Activated CD4-positive, alpha-beta T cell treated with anti-CD3 and anti-CD28 coated beads, Interleukin-2, Interleukin-4, amounts not matched to agents 100 ng/mL and 50 ng/mL, durations not matched to agents 16 hours and 8 hours (primary cell): ENCODE results near the gene KTN1.

ENCODE experiments used
- DNase-seq: peaks from one replicate; pipeline ENCODE4 v3.0.0-alpha.2; 2020; ENCODE audit warnings: low spot score

Gene KTN1

DNA sequence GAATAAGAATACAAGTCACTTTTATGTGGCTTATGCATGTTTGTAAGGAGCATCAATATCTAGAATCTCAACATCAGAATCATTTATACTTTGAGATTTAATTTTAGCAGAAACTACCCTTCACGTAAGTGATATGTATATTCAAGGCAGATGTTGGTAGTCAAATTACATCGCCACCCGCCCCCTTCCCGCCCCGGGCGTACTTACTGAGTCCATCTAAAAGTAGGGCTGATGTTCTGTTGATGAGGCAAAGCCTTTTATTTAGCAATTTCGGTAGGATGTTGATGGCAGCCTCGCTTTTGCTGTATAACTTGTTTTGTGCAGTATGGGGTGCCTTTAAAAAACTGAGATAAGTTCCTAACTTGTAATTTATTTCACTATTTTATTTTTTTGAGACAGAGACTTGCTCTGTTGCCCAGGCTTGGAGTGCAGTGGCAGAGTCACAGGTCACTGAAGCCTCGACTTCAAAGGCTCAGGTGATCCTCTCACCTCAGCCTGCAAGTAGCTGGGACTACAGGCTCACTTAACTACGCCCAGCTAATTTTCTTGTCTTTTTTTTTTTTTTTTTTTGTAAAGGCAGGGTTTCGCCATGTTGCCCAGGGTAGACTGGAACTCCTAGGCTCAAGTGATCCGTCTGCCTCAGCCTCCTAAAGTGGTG lies 30.8 kb downstream of the KTN1 start:
- DNase-seq: no peak

DNA sequence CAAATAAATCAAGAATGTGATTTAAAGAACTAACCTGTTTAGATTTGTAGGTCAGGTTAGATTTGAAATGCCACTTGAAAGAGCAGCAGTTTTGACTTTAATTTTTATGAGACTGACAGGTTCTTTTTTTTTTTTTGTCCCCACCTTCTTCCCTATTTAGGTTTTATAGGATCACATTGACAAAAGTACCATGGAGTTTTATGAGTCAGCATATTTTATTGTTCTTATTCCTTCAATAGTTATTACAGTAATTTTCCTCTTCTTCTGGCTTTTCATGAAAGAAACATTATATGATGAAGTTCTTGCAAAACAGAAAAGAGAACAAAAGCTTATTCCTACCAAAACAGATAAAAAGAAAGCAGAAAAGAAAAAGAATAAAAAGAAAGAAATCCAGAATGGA lies 31.9 kb downstream of the KTN1 start:
- no peak for DNase-seq

DNA sequence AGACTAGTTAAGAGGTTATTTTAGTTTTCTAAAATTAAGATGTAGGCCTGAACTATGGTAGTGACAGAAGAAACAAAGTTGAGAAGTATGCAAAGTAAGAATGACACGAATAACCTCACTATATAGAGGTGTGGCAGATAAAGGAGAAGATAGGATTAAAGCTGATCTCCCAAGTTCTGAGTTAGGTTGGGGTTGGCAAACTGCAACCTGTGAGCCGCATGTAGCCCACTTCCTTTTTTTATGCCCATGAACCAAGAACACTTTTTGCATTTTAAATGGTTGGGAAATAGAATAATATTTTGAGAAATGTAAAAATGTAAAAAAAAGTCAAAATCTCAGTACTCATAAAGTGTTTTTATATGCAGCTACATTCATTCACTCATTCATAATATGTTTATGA lies 34.3 kb downstream of the KTN1 start:
- DNase-seq: no peak

DNA sequence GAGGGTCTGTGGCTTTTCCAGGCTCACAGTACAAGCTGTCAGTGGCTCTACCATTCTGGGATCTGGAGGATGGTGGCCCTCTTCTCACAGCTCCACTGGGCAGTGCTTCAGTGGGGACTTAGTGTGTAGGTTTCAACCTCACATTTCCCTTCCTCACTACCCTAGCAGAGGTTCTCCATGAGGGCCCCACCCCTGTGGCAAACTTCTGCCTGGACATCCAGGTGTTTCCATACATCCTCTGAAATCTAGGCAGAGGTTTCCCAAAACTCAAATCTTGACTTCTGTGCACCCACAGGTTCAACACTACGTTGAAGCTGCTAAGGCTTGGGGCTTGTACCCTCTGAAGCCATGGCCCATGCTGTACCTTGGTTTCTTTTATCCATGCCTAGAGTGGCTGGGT lies 40.3 kb downstream of the KTN1 start:
- no peak for DNase-seq

DNA sequence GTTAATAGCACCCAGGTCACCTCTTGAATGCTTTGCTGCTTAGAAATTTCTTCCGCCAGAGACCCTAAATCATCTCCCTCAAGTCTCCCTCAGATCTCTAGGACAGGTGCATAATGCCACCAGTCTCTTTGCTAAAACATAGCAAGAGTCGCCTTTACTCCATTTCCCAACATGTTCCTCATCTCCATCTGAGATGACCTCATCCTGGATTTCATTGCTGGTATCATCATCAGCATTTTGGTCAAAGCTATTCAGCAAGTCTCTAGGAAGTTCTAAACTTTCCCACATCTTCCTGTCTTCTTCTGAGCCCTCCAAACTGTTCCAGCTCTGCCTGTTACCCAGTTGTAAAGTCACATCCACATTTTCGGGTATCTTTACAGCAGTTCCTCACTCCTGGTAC lies 41.0 kb downstream of the KTN1 start:
- DNase-seq: no peak

DNA sequence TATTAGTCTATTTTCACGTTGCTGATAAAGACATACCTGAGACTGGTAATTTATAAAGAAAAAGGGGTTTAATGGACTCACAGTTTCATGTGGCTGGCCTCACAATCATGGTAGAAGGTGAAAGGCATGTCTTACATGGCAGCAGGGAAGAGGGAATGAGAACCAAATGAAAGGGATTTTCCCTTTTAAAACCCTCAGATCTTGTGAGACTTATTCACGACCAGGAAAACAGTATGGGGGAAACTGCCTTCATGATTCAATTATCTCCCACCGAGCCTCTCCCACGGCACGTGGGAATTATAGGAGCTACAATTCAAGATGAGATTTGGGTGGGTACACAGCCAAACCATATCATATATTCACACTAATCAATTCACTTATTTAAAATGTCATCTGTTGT lies 41.4 kb downstream of the KTN1 start:
- DNase-seq: no peak

DNA sequence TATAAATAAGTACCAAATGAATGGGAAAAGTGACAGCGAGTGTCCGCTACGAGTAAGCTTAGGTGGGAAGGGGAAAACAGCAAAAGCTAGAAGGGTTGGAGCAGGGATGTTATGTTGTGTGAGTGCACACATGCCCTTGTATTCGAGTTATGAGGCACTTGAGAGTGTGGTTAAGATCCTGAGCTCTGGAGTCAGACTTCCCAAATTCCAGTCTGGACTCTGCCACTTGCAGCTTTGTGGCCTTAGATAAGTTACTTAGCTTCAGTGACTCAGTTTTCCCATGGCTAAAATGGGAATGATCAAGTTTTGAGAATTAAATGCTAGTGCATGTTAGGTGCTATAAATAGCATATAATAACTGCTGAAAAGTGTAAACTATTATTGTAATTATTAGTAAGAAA lies 44.9 kb downstream of the KTN1 start:
- DNase-seq: no peak

DNA sequence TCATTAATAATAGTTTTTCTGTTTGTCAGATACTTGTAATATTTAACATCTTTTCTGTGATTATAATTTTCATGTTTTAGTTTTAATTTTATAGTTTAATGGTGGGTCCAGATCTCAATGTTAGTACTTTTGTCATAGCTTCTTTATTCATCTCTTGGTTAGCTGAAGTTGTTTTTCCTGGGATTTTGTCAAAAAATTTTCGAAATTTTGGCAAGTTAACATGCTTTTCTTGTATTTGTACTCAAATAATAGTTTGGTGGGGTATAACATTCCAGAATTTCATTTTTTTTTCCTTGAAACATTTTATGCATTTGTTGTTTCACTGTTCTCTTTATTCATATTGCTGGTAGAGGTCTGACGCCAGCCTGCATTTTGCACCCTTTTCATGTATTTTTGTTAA lies 45.5 kb downstream of the KTN1 start:
- no peak for DNase-seq

DNA sequence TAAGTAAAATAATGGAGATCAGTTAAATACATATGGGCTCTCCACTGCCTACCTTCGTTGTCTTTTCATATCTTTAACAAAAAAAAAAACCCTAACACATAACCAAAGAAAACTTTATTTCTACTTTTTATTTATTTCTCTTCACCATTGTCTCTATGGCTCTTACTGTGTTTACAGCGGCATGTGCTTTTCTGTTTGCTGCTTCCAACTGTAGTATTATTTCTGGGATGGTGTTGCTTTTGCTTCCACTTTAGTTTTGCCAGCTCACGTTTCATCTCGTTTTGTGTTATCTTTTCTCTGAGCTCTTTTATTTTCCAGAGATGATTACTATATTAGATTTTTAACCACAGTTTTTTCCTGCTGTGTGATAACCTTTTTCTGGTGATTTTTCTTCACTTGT lies 46.1 kb downstream of the KTN1 start:
- no peak for DNase-seq

DNA sequence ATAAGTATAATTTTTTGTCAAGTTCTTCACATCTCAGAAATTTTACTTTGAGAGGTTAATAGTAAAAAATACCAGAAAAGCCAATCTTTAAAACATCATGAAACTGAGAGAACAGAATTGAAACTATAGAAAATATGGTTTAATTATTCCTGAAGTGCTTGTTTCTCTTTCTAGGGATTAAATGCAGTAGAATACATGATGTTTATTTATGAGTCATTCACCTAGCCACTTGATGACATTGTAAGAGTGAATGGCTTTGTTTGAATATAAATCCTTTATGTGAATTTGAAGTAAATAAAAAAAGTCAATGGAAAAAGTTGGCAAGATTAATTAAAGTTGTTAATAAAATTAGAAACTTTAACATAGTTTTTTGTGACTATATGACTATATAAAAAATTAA lies 48.4 kb downstream of the KTN1 start:
- DNase-seq: no peak

DNA sequence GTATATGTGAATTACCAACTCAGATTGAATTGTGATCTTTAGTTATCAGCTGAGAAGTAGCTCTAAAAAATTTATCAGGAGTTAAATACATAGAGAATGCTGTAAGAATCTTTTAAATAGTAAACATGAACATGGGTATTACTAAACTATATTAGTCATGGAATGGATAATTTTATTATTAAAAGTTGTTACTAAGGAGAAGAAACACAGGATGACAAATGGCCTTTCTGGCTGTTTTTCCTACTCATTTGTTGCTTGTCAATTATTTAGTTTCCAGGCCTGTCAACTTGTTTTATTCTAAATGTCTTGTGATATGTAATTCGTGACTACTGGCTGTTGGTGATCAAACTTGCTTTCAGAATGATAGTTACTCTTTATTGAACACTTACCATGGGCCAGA lies 58.7 kb downstream of the KTN1 start:
- DNase-seq: no peak

DNA sequence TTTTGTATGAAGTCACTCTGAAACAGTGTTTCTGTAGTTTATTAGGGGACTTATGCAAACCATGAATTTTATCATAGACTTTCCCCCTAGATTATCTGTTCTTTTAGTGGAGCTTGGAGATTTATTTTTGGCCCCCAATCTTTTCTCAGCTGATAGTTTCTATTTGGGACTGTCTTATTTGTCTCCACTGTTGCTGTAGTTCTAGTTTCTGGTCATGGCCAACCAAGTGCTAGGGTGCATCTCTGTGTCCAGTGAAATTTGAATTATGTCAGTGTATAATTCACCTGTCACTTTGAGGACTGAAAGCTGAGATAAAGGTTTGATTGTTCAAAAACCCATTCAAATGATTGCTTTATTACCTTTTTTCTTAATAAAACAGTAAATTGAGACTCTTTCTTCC lies 61.3 kb downstream of the KTN1 start:
- DNase-seq: no peak

DNA sequence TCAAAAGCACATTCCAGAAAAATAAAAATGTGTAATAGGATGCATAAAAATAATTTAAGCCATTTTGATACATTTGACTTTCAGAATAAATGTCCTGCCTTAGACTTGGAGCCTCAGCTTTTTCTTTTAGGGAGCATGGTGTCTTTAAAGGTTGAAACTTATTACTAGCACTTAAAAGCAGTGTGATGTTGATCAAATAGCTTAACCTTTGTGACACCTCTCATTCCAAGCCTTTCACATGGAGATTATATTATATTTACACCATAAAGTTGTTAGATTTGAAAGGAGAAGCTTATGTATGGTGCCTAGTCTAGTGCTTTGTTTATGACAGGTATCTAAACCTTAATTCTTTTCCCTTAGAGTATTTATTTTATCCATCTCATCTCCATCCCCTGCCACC lies 61.9 kb downstream of the KTN1 start:
- no peak for DNase-seq

DNA sequence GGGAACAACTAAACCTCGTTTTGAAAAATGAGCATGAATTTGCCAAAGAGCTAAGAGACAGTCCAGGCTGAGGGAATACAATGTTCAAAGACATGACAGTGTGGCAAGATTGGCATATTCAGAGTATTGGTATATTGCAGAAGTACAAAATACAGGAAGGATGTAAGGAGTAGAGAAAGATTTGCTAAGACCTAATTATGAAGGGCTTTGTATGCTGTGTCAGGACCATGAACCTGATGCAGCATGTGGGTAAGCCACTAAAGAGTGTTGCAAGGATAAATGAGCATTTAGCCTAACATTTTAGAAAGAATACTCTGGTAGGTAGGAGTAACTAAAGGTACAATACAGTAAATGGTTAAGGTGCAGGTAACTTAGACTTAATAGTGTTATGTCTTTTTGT lies 65.1 kb downstream of the KTN1 start:
- DNase-seq: no peak

DNA sequence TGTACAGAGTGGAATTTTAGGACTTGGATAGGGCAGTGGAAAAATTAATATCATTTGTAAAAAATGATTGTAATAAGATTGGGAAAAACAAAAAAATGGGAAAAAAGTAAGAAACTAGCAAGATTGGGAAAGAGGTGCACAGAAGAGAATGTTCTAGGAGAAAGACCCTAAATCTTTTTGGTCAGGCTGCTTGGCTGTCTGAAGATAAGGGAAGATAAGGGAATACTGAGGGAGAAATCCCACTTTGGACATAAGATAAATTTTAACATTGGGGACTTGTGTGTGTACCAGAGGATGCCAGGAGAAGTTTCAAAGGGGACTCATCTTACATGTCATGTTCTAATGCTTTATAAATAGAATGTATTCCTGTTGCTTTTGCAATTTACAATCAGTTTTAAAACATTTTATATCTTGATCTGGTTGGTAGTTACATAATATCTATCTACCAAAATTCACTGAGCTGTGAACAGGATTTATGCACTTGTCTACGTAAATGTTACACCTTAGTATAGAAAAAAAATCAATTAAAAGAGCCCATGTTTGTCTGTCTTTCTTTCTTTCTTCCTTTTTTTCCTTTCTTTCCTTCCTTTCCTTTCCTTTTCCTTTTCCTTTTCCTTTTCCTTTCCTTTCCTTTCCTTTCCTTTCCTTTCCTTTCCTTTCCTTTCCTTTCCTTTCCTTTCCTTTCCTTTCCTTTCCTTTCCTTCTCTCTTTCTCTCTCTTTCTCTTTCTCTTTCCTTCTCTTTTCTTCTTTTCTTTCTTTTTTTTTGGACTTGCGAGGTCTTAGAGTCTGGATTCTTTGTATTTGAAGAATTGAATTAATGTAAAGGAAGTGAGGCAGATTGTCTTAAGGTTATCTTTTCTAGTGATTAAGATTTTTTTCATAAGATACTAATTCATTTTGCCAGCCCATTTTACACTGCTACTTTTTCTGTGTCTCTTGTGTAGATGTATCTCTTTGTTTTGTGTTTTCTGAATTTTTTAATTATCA lies 66.1 kb downstream of the KTN1 start:
- DNase-seq: no peak

DNA sequence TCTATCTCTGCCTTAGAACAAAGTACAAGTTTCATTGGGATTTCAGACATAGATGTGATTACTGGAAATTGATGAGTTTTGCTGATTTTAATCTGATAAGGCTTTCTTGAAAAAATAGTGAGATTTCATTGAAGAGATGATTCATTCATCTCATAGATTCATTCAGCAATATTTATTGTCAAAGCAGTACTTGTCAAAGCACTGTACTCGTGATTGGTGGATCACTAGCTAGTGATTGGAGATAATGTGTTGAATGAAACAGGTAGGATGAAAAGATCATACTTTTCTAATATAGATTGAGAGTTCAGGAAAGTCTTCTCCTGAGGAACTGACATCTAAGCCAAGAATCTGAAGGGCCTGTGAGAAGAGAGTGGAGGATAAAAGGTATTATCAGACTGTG lies 71.0 kb downstream of the KTN1 start:
- DNase-seq: peak; percentile 32

DNA sequence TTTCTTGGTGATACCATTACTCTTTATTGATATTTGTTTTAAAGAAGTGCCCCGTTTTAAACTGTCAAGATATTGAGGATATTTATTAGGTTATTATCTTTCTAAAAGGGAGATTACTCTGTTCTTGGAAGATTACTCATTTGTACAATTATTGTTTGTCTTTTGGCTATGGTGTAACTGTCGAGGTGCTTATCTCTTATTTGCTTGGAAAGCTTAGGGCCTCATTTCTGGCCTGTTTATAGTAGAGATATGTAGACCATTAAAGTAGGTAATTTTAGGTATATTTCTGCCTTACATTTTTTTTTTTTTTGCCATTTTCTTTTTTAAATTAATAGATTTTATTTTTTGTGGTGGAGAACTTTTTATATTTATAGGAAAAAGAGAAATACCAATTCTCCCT lies 74.2 kb downstream of the KTN1 start:
- DNase-seq: no peak

DNA sequence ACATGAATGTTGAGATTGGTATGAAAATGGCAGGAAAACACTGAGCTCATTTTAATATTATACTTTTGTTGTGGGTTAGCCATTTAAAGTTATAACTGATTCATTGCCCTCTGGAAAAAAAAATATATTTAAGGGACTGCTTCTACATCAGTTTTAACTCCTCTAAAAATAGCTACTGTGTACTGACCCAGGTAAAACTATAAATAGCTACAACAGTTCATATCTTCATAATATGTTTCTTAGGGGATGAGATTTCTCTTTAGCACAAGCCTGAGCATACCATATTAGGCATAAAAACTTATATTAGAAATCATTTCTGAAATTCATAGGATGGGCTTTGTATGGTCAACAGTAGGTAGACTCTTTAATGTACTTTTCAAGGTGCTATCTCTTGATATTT lies 81.0 kb downstream of the KTN1 start:
- no peak for DNase-seq

DNA sequence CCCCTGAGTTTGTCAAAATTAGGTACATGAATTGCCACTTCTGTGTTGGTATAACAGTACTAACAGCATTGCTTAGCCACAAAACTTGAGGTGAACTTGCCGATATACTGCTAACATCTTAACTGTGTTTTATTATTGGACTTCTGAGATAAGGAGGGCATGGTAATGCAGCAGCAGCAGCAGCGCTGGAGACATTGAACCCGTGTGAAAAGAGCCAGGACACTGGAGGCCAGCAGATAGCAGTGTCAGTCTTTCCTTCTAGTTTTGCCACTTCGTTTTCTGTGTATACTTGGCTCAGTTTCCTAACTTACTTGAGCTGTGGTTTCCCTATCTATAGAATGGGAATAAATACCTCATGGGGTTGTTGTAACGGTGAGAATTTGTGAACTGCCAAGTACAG lies 82.7 kb downstream of the KTN1 start:
- no peak for DNase-seq

DNA sequence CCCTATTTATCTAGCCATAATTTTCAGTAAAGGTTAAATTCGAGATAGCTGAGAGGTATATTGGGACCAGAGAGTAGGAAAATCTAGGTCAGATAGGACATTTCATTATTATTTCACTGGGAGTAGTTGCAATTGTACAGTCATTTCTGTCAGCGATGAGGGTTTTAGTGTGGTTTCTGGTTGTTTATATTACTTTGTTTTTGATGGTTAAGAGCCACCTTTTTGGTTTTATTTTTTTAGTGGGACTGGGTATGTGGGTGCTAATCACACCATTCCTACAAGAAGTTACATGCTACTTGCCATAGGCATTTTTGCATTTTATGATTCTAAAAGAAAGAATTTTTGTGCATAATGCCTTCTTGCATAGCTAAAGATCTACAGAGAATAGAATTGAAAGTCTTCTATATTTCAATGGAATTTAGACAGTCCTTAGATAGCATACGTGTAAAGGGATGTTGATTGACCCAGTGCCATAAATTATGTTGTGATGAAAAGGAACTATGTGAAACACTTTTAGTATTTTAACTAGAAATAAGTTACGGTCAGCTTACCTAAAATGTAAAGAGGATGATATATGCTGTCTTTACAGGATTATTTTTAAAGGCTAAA lies 85.2 kb downstream of the KTN1 start:
- peak; percentile 63 for DNase-seq

DNA sequence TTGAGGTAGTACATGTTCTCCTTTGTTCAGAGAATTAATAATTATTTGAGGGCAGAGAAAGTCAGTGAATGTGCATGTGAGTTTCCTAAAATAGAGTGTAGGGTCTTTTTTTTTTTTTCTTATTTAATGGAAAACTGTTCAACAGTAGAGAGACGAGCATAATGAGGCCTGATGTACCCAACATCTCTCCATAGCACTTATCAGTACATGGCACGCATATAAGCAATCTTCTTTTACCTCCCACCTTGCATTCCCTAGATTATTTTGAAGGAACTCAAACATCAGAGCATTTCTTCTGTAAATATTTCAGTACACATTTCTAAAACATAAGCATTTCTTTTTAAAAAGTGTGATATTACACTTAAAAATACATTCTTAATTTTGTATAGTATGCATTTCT lies 87.8 kb downstream of the KTN1 start:
- DNase-seq: no peak

DNA sequence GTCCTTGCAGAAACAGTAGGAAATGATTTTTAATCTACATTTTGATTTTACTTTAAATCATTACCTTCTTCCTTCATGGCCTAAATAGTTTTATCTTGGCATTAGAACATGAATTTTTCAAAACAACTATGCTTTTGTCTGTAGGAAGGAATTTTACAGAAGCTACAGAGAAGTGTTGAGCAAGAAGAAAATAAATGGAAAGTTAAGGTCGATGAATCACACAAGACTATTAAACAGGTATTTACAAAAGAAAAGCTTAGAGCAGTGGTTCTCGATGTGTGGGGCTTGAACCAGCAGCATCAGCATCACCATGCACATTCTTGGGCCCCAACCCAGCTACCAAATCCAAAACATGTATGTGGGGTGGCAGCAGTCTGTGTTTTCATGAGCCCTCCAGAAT lies 91.6 kb downstream of the KTN1 start:
- no peak for DNase-seq

DNA sequence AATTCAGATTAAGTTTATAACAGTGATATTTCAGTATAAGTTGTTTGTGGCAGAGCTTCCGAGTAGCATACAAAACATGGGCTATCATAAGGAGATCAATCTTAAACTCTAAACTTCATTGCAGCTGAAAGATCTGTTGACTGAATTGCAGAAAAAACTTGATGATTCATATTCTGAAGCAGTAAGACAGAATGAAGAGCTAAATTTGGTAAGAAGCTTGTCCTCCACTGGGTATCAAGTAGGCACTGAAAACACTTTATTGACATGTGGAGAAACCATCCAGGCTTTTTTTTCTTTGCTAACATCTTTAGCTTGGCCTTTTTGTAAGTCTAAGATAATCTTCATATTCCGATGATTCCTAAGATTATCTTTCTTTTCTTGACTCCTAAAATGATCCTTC lies 93.0 kb downstream of the KTN1 start:
- no peak for DNase-seq
